Stimulated activated naive CD4-positive, alpha-beta T cell (primary cell): ENCODE data around the gene RPTOR.

Experiments used
- DNase-seq, 6 experiments: peaks; one replicate each; lab custom pipeline; 2025; lab: John Stamatoyannopoulos, UW

RPTOR gene

DNA sequence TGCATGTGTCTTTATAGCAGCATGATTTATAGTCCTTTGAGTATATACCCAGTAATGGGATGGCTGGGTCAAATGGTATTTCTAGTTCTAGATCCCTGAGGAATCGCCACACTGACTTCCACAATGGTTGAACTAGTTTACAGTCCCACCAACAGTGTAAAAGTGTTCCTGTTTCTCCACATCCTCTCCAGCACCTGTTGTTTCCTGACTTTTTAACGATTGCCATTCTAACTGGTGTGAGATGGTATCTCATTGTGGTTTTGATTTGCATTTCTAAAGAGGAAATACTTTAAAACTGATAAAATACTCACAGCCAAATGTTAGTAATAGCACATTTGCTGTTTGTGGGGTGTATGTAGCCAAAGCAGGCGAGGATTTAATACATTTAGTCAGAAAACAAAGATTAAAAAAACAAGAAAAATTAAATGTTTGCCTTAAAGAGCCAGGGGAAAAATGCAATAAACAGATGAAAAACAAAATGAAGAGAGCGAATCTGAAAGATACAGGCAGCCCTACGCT lies 220.0 kb downstream of the RPTOR start:
- peak in 2 of 6 experiments; percentile 35 to 46 for DNase-seq

DNA sequence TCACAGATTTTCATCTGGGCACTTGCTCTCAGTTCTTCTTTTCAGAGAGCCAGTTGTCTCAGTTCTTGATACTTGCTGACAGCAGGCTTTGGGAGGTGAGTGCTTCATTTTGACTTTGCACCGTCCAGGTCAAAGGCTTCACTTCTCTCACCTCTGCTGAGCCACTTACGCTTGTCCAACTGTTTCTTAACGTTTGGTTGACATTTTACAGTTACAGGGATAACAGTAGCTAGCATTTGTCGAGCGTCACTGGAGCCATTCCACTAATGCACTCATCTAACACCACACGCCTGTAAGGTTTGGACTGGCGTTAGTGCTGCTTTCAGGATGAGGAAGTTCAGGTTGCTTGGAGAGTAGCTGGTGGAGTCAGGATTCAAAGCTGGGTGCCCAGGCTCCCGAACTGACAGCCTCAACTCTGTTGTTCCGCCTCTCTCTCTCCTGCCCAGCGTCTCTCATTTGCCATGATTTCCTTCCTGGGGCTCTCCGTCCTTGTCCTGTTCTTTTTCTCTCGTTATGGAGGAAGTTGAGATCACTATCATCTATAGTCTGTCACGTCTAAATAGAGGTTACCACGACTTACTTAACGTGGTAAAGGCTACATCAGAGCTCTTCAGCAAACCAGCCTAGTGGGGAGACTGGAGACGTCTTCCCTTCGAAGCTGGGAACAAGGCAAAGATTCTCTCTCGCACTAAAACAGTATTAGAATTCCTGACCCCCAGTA lies 220.8 kb downstream of the RPTOR start:
- peak in 1 of 6 experiments; percentile 51 for DNase-seq

DNA sequence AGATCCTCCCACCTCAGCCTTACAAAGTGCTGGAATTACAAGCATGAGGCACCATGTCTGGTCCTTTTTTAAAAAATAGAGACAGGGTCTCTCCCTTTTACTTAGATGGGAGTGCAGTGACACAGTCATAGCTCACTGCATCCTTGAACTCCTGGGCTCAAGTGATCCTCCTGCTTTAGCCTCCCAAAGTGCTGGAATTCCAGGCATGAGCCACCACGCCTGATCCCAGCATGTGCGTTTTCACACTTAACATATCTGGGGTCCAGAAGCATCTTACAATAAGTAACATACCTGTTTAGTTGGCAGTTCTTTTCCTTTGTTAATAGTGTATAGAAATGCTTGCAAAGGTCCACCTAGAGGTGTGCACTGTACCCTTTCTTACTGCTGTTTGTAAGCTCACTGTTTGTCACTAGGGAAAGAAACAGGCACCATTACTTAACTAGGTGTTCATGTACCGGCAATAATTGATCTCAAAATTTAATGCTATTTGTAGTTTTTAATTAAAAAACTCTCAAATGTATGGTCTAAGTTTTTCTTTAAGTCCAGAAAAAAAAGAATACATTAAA lies 221.7 kb downstream of the RPTOR start:
- no peak for DNase-seq

GRCh38 chr17:80768389-80768788 lies 223.8 kb downstream of the RPTOR start:
- no peak for DNase-seq

- no peak for DNase-seq
Measured at GRCh38 chr17:80768936-80769335, 224.3 kb downstream of the RPTOR start.

DNA sequence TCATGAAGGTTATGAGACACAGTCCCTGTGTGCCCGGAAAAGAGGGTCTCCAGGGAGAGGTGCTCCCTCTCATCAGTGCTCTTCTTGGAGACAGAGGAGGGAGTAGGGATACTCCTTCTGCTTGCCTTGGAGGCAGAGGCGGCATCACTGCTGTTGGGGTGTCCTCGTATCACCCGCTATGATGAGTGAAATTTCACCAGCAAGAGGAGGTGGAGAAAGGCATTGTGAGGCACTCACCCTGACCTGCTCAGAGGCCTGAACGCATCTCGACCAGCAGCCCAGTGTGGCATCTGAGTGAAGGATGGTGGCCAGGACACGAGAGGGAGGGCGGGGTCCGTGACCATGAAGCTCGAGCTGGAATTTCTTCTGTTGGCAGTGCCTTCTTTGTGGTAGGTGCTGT lies 224.9 kb downstream of the RPTOR start:
- no peak for DNase-seq

GRCh38 chr17:80769936-80770625 lies 225.4 kb downstream of the RPTOR start:
- DNase-seq = no peak

GRCh38 chr17:80770881-80771611 lies 226.4 kb downstream of the RPTOR start:
- DNase-seq = no peak

GRCh38 chr17:80771612-80772005 lies 227.0 kb downstream of the RPTOR start:
- DNase-seq = no peak

- DNase-seq = no peak
Measured at GRCh38 chr17:80772906-80773242, 228.2 kb downstream of the RPTOR start.

DNA sequence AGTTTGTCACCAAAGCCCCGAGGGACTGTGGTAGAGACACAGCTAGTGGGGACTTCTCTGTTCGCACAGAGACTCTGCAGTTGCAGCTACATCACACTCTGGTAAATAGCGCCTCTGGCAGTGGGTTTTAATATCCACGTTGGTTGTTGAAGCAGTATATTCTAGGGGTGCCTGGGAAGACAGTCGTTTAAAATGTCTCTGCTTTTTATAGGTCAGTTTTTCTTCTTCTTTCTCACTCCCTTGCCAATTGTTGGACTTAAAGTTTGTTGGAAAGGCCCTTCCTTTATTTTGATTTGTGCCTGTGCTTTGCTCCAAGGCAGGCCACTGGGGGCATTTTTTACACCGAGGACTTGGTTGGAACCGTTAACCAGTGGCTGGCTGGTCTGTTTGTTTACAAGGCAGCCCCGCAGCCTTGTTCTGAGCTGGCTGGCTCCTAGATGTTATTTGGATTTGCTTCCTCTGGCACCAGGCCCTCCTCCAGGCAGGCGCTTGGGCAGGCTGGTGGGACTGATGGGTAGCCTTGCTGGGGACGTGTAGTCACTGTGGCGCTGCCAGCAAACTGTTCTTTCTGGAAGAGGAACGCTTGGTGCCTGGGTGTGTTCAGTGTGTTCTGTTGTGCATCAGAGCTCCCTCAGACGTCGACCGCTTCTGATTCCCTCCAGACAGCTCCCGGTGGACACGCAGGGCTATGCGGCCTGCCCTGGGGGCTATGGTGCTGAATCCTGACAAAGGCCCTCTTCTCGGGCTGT lies 228.8 kb downstream of the RPTOR start:
- DNase-seq = peak in 2 of 6 experiments; percentile 30 to 44

- no peak for DNase-seq
Measured at GRCh38 chr17:80774146-80774545, 229.5 kb downstream of the RPTOR start.

DNA sequence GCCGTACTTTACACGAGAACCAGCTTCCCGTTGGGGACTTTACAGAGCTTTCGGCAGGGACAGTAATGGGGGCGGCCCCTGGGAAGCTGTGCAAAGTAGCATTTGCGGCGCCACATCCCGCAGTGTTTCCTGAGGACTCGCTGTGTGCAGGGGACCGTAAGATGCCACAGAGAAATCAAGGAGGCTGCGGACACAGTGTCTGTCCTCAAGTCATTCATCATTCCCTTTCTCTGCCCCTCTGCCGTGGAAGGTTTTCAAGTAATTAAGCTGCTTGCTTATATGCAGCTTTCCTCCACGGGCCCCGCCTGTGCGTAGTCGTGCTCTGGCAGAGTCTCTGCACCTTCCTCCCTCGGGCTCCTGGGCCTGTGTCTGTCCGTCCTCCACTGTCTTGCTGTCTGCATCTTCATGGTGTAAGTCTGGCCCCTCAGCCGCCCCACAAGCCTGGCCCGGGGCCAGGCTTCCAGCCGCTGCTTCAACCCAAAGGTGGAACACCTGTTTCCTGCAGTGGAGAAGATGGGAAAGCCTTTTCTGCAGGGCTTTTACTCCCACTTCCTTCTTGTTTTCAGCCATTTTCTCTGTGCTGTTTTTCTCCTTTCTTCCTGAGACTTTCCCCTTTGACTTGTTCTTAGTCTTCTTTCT lies 230.1 kb downstream of the RPTOR start:
- peak in 2 of 6 experiments; percentile 14 to 57 for DNase-seq

GRCh38 chr17:80775863-80776262 lies 231.2 kb downstream of the RPTOR start:
- no peak for DNase-seq

DNA sequence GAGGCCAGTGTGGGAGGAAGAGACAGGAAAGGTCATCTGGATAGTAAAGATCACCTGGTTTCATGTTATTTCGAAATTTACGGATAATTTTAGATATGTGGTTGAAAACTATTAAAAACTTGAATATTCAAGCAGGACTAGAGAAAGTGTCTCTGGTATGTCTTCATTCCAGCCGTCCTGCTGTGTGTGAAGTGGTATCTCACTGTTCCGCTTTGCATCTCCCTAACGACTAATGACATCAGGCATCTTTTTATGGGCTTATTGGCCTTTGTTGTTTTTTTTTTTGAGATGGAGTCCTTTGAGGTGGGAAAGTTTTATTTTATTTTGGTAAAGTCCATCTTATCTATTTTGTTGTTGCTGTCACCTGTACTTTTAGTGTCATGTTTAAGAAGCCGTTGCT lies 232.6 kb downstream of the RPTOR start:
- no peak for DNase-seq

- DNase-seq = no peak
Measured at GRCh38 chr17:80778716-80779115, 234.1 kb downstream of the RPTOR start.

- no peak for DNase-seq
Measured at GRCh38 chr17:80779336-80779735, 234.7 kb downstream of the RPTOR start.

GRCh38 chr17:80779961-80780380 lies 235.3 kb downstream of the RPTOR start:
- no peak for DNase-seq

- peak in 3 of 6 experiments; percentile 20 to 45 (median 39) for DNase-seq
Measured at GRCh38 chr17:80780381-80781198, 236.0 kb downstream of the RPTOR start.

DNA sequence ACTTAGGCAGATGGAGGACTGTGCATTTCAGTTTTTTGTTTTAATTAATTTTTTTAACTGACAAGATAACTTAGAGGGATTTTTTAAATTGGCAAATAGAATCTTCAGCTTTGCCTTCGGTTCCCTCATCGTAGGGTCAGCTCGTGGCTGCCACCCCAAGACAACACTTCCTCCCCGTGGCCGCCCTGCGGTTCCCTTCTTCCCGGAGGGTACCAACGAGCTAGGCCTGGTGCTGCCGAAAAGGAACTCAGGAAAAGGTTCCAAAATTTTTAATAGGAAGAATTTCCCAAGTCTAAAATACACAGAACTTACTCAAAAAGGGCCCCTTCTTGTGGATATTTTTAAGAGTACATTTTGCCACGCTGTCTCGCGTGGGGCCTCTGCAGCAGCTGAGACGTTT lies 236.6 kb downstream of the RPTOR start:
- DNase-seq = no peak
